GM10266 (cell line): ENCODE measurements around the gene ZMYND8.

Source experiments
- DNase-seq: peaks from one replicate; pipeline ENCODE4 v3.0.0; 2012; ENCODE audit errors: extremely low spot score
- CTCF ChIP-seq: IDR thresholded peaks from 2 replicates; pipeline ENCODE4 v1.5.1; 2012; ENCODE audit warnings: mild to moderate bottlenecking, low read depth; ENCODE audit not compliant: control insufficient read depth, insufficient read depth; ENCODE audit errors: missing control alignments

The ZMYND8 gene

DNA sequence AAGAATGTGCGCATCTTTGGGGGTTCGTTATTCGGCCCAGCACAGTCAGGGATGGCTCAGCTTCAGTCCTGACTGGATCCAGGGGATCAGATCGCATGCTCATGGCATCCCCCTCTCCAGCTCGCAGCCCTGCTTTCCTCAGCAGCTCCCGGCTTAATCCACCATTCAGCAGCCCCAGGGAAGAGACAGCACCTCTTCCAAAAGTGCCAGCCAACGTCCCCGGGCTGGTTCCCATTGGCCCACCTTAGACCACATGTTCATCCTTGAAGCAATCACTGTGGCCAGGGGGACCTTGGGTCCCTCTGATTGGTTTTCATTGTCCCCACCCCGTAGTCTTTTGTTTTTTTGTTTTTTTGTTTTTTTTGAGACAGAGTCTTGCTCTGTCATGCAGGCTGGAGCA lies 188.7 kb downstream of the ZMYND8 start:
- no peak for TF ChIP-seq CTCF
- no peak for DNase-seq

- no peak for DNase-seq
- TF ChIP-seq CTCF: no peak
These were observed 191.1 kb downstream of the ZMYND8 start for GRCh38 chr20:47165376-47165865.

DNA sequence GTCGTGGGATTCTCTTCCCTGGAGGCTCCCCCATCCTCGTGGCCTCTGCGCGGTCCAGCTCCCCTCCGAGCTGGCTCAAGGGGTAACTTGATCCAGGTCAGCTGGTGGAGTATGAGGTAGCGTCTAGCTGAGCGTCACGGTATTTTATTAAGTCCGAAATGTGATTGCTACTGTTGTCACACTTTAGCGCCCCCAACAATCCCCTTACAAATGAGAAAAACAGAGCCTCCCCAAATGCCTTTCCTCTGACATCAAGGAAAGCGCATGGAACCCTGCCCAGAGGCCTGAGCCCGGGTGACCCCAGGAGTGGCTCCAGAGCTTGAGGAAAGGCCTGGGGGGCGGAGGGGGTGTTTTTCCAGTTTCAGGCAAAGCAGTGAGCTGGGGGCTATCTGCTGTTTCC lies 192.4 kb downstream of the ZMYND8 start:
- no peak for DNase-seq
- TF ChIP-seq CTCF: no peak

DNA sequence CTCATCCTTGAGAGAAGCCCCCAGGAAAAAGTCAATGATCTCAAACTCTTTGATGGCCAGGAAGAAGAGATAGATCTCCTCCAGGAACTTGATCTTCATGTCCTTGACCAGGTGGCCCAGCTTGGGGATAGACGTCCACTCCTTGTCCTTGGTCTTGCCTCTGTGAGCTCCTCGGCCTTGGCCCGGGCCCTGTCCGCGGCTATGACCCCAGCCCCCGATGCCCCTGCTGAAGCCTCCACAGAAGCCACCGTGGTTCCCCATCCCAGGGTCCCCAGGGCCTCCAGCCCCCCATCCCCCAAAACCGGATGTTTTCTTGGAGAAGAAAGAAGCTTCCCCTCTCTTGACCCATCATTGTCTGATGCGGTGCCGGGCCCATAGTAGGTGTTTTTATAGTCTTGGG lies 195.1 kb downstream of the ZMYND8 start:
- DNase-seq: no peak
- no peak for TF ChIP-seq CTCF

GRCh38 chr20:47160992-47161391 lies 195.5 kb downstream of the ZMYND8 start:
- DNase-seq: no peak
- no peak for TF ChIP-seq CTCF

- no peak for DNase-seq
- no peak for TF ChIP-seq CTCF
These were observed 196.3 kb downstream of the ZMYND8 start for GRCh38 chr20:47160240-47160639.
